Neural cell (in vitro differentiated cells): ENCODE measurements around the gene GNAQ. TPM values are rescaled to one million over a fixed set of nuclear protein-coding genes. Genes with fewer than 3 reads are reported as not detected.

Source experiments
- H2AFZ ChIP-seq: fragments of 200-600, 300-800 bp; sonication (generic), shearing (Covaris generic); 2 replicates; pipeline ENCODE4 v1.6.0; 2014; ENCODE audit warnings: low read depth, mild to moderate bottlenecking, antibody characterized with exemption, low read length, moderate library complexity
- H3F3A ChIP-seq: fragments of 200-600 bp; shearing (Covaris generic); 2 replicates; pipeline ENCODE4 v1.6.1; 2016; ENCODE audit warnings: mild to moderate bottlenecking, moderate library complexity, mixed read lengths, antibody characterized with exemption, low read length; ENCODE audit not compliant: insufficient read depth, poor library complexity, severe bottlenecking
- H3K27ac ChIP-seq: fragments of 200-600, 300-800 bp; sonication (generic), shearing (Covaris generic); 2 replicates; pipeline ENCODE4 v1.5.1; 2014; ENCODE audit warnings: mild to moderate bottlenecking, low read length, moderate library complexity
- H3K27me3 ChIP-seq: fragments of 300-800, 200-600 bp; sonication (generic), shearing (Covaris generic); 2 replicates; pipeline ENCODE4 v1.6.0; 2014; ENCODE audit warnings: mild to moderate bottlenecking, low read depth, low read length, moderate library complexity; ENCODE audit not compliant: insufficient read depth
- H3K36me3 ChIP-seq: fragments of 300-800, 200-600 bp; sonication (generic), shearing (Covaris generic); 2 replicates; pipeline ENCODE4 v1.5.1; 2014; ENCODE audit warnings: mild to moderate bottlenecking, antibody characterized with exemption, low read length, moderate library complexity; ENCODE audit not compliant: insufficient read depth
- H3K4me2 ChIP-seq: fragments of 300-800, 200-600 bp; sonication (generic), shearing (Covaris generic); 2 replicates; pipeline ENCODE4 v1.6.0; 2014; ENCODE audit warnings: mild to moderate bottlenecking, low read length
- H3K4me3 ChIP-seq: fragments of 300-800, 200-600 bp; sonication (generic), shearing (Covaris generic); 2 replicates; pipeline ENCODE4 v1.5.1; 2014; ENCODE audit warnings: mild to moderate bottlenecking, low read length, moderate library complexity
- H3K79me2 ChIP-seq: fragments of 200-600 bp; shearing (Covaris generic); replicated peaks from 2 replicates; pipeline ENCODE4 v1.6.0; 2014; ENCODE audit warnings: mild to moderate bottlenecking, low read length, moderate library complexity; ENCODE audit not compliant: insufficient read depth
- H3K9ac ChIP-seq: fragments of 300-800, 200-600 bp; sonication (generic), shearing (Covaris generic); 2 replicates; pipeline ENCODE4 v1.6.1; 2016; ENCODE audit warnings: mild to moderate bottlenecking, low read length, mixed read lengths
- H3K9me2 ChIP-seq: fragments of 200-600 bp; shearing (Covaris generic); 2 replicates; pipeline ENCODE4 v1.6.1; 2016; ENCODE audit warnings: mild to moderate bottlenecking, low read length, mixed read lengths; ENCODE audit not compliant: insufficient read depth
- H3K9me3 ChIP-seq: fragments of 200-600, 300-800 bp; sonication (generic), shearing (Covaris generic); 2 replicates; pipeline ENCODE4 v1.6.1; 2016; ENCODE audit warnings: mild to moderate bottlenecking, mixed run types, low read length, moderate library complexity, mixed read lengths
- H4K20me1 ChIP-seq: fragments of 200-600 bp; shearing (Covaris generic); 2 replicates; pipeline ENCODE4 v1.6.1; 2016; ENCODE audit warnings: mild to moderate bottlenecking, mixed run types; ENCODE audit not compliant: insufficient read depth
- CTCF ChIP-seq: fragments of 450-650 bp; IDR thresholded peaks from 2 replicates; pipeline ENCODE4 v1.5.1; 2014; ENCODE audit warnings: antibody characterized with exemption, mild to moderate bottlenecking, moderate library complexity; ENCODE audit not compliant: poor library complexity, severe bottlenecking
- EP300 ChIP-seq: fragments of 450-650 bp; conservative IDR thresholded peaks from 2 replicates; pipeline ENCODE4 v1.6.1; 2014; ENCODE audit warnings: antibody characterized with exemption, mild to moderate bottlenecking, moderate library complexity; ENCODE audit not compliant: poor library complexity, severe bottlenecking
- EZH2 ChIP-seq: fragments of 200-600, 300-800 bp; shearing (Covaris generic), sonication (generic); IDR thresholded peaks from 2 replicates; pipeline ENCODE4 v1.6.1; 2014; ENCODE audit warnings: antibody characterized with exemption, low read length, borderline replicate concordance, mild to moderate bottlenecking; ENCODE audit not compliant: insufficient read depth, poor library complexity, severe bottlenecking
- MXI1 ChIP-seq: fragments of 450-650 bp; conservative IDR thresholded peaks from 2 replicates; pipeline ENCODE4 v1.6.1; 2014; ENCODE audit warnings: antibody characterized with exemption, mild to moderate bottlenecking; ENCODE audit not compliant: poor library complexity, severe bottlenecking
- POLR2AphosphoS5 ChIP-seq: IDR thresholded peaks from 2 replicates; pipeline ENCODE4 v1.6.1; 2012
- RAD21 ChIP-seq: fragments of 450-650 bp; conservative IDR thresholded peaks from 2 replicates; pipeline ENCODE4 v1.6.1; 2014; ENCODE audit warnings: antibody characterized with exemption, mild to moderate bottlenecking, moderate library complexity
- REST ChIP-seq: IDR thresholded peaks from 2 replicates; pipeline ENCODE4 v1.6.1; 2012; ENCODE audit warnings: borderline replicate concordance
- SMC3 ChIP-seq: fragments of 450-650 bp; conservative IDR thresholded peaks from 2 replicates; pipeline ENCODE4 v1.6.1; 2014; ENCODE audit warnings: antibody characterized with exemption, mild to moderate bottlenecking, moderate library complexity; ENCODE audit not compliant: poor library complexity
- TAF1 ChIP-seq: IDR thresholded peaks from 2 replicates; pipeline ENCODE4 v1.6.1; 2012; ENCODE audit warnings: low read depth
- polyA plus RNA-seq: library from polyadenylated mRNA; depleted of rRNA; stranded (reverse); fragments of >200 nt; gene quantifications from 2 replicates; pipeline ENCODE4 v1.2.3, GENCODE V29; 2014

Gene GNAQ
- polyA plus RNA-seq, 1 donor from 2014 or later: 86.7 TPM

GRCh38 chr9:77829420-77829819 lies 202.2 kb downstream of the GNAQ start:
- Histone ChIP-seq H3K4me2 (no peak overlapping the region), H3F3A (no peaks in the 10 kb centered on the region), H3K4me3 (no peak overlapping the region), H3K27me3 (no peaks in the 10 kb centered on the region), H3K79me2 (peaks cover 19% of the 10 kb centered on the region), H3K9ac (no peak overlapping the region), H3K9me3 (no peaks in the 10 kb centered on the region), H3K27ac (no peak overlapping the region), H4K20me1 (no peaks in the 10 kb centered on the region), H3K9me2 (no peaks in the 10 kb centered on the region), H3K36me3 (no peaks in the 10 kb centered on the region), H2AFZ (no peak overlapping the region)
- TF ChIP-seq TAF1 (no peak), REST (no peak), RAD21 (no peak), CTCF (no peak), MXI1 (no peak), POLR2AphosphoS5 (no peak), EP300 (no peak), SMC3 (no peak), EZH2 (no peak)

GRCh38 chr9:77827104-77827784 lies 204.4 kb downstream of the GNAQ start:
- peaks cover 19% of the 10 kb centered on the region for H3K79me2 ChIP-seq
- no peak overlapping the region for H3K4me2 ChIP-seq
- H3K27ac ChIP-seq: no peak overlapping the region

More at GRCh38 chr9:77827104-77827784, 204.4 kb downstream of the GNAQ start:
- H3K27me3 ChIP-seq: no peaks in the 10 kb centered on the region
- no peaks in the 10 kb centered on the region for H3K9me3 ChIP-seq
- no peak overlapping the region for H3K4me3 ChIP-seq
- H3F3A ChIP-seq: no peaks in the 10 kb centered on the region
- no peaks in the 10 kb centered on the region for H3K36me3 ChIP-seq
- H2AFZ ChIP-seq: no peak overlapping the region
- no peaks in the 10 kb centered on the region for H4K20me1 ChIP-seq
- H3K9ac ChIP-seq: no peak overlapping the region
- no peaks in the 10 kb centered on the region for H3K9me2 ChIP-seq
- no peak for TF ChIP-seq RAD21
- no peak for TF ChIP-seq CTCF
- no peak for TF ChIP-seq EZH2
- TF ChIP-seq POLR2AphosphoS5: no peak
- no peak for TF ChIP-seq REST
- no peak for TF ChIP-seq EP300
- no peak for TF ChIP-seq SMC3
